OCI-LY7 (cell line): ENCODE results near the gene TAF11L4.
"Not testable (repeated sequence)": the region's sequence is repeated elsewhere in the genome, so short reads cannot be mapped to it uniquely, and the experiment has no call there.

Experiments
- EZH2phosphoT487 ChIP-seq: fragments of 200-600 bp; sonication (generic); IDR thresholded peaks from 2 replicates; pipeline ENCODE4 v1.6.1; 2018; ENCODE audit warnings: low read depth, borderline replicate concordance, mild to moderate bottlenecking, mixed run types, antibody characterized with exemption, low read length, moderate library complexity, mixed read lengths
- TF ChIP-seq, protein P1 (sequence below): fragments of 200-600 bp; sonication (generic); conservative IDR thresholded peaks from 2 replicates; pipeline ENCODE4 v1.5.1; 2014; ENCODE audit warnings: mild to moderate bottlenecking, antibody characterized with exemption, low read length, moderate library complexity, mixed read lengths

DNA sequence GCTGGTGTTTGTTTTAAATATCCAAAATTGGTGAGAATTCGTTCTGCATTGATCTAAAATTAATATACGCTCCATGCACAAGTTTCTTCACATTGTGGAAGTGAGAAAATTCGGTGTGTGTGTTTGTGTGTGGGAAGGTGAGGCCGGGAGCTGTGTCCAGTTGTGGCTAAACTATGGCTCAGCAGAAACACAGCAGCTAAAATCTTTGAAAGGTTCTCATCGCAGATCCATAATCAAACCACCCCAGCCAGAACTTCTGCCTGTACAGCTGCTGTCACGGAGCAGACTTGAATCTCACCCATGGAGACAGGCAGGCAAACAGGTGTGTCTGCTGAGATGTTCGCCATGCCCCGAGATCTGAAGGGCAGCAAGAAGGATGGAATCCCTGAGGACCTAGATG is 23.7 kb upstream of the TAF11L4 start, which contains the start of gene TAF11L2:
- TF ChIP-seq, protein P1, sequence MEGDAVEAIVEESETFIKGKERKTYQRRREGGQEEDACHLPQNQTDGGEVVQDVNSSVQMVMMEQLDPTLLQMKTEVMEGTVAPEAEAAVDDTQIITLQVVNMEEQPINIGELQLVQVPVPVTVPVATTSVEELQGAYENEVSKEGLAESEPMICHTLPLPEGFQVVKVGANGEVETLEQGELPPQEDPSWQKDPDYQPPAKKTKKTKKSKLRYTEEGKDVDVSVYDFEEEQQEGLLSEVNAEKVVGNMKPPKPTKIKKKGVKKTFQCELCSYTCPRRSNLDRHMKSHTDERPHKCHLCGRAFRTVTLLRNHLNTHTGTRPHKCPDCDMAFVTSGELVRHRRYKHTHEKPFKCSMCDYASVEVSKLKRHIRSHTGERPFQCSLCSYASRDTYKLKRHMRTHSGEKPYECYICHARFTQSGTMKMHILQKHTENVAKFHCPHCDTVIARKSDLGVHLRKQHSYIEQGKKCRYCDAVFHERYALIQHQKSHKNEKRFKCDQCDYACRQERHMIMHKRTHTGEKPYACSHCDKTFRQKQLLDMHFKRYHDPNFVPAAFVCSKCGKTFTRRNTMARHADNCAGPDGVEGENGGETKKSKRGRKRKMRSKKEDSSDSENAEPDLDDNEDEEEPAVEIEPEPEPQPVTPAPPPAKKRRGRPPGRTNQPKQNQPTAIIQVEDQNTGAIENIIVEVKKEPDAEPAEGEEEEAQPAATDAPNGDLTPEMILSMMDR = not testable (repeated sequence)
- not testable (repeated sequence) for TF ChIP-seq EZH2phosphoT487
